ENCODE results near the gene HEG1. TPM values are rescaled to one million over a fixed set of nuclear protein-coding genes. Genes with fewer than 3 reads are reported as not detected.

The HEG1 gene
- total RNA-seq, 2 donors from 2014 or later, result 14.6 to 47.0 TPM

DNA sequence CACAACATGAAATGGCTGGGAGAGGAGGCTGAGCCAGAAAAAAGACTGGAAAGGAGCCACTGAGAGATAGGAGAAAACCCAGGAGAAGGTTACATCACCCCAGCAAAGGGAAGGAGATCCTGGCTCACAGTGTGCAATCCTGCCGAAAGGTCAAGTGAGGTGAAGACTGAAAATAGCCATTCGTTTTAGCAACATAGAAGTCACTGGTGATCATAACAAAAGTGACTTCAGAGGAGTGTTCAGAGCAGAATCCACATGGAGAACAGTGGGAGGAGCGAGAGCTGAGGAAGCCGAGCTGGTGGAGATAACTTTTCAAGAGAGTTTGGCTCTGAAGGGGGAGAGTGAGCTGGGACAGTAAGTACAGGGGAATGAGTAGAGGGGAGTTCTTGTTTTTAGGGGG lies 5.4 kb upstream of the HEG1 start:
- peaks cover 5 to 8% of the 10 kb centered on the region in 2 donors for H3K4me1 Mint-ChIP-seq (ENCODE audit: low read depth in 2 of 2)
- DNase-seq (ENCODE audit: low spot score), result no peak
- no peak overlapping the region for H3K4me3 Mint-ChIP-seq
- no peak overlapping the region for H3K27ac Mint-ChIP-seq
- no peak for ATAC-seq
- H3K9me3 Mint-ChIP-seq, result no peaks in the 10 kb centered on the region
- H3K27me3 Mint-ChIP-seq, result peaks cover 13 to 26% of the 10 kb centered on the region in 2 donors
- H3K36me3 Mint-ChIP-seq, result no peaks in the 10 kb centered on the region

DNA sequence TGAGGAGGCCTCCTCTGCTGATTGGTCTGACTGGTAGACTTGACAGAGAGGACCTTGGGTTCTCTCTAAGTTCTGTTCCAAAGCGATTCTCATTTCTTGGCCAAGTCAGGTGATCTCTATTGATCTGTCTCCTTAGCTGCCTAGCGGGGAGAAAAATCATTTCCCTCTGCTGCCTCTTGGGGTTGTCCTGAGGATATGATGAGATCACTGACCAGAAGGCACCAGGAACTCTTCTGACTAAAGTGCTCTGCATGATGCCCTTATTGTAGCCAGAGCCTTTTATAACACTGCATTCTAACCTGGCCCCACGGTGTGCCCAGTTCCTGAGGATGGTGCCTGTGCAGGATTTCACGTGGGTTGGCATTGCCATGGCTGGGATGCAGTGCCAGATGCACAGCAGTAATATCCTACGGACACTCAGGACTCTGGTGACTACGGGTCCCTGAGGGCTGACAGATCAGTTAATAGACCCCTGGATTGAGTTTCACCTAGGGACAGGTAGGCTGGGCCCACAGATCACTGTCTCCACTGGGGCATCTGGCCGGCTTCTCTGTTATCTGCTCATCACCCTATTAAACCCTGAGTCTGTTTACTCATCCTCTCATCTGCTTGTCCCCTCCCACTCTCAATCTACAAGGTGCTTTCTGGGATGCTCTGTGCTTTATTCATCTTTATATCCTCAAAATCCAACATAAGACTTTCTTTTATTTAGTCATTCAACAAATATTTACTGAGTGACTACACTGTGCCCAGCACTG lies 3.9 kb upstream of the HEG1 start:
- Mint-ChIP-seq H3K36me3 (no peaks in the 10 kb centered on the region), H3K27ac (peak overlapping the region in 1 of 2 donors; percentile 48), H3K4me1 (ENCODE audit: low read depth in 2 of 2) (peaks cover 9 to 12% of the 10 kb centered on the region in 2 donors), H3K9me3 (no peaks in the 10 kb centered on the region), H3K4me3 (no peak overlapping the region), H3K27me3 (peaks cover 13 to 26% of the 10 kb centered on the region in 2 donors)
- ATAC-seq (no peak), DNase-seq (ENCODE audit: low spot score) (no peak)

DNA sequence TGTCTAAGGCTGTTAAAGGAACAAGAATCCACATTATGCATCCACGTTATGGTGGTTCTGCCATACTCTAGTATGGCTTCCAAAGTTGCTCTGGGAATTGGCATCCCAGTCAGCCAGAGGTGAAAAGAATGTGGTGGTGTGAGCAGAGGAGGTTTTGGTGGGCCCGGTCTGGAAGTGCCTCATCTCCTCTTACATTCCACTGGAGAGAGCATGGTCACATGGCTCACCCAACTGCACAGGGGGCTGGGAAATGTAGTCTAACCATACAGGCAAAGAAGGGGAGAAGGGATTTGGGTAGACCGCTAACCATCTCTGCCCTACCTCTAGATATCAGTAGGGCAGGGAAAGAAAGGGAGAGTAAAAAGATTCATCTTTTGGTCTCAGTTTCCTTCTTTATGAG lies 3.2 kb upstream of the HEG1 start:
- peaks cover 16 to 19% of the 10 kb centered on the region in 2 donors for H3K4me1 Mint-ChIP-seq (ENCODE audit: low read depth in 2 of 2)
- no peaks in the 10 kb centered on the region for H3K36me3 Mint-ChIP-seq
- ATAC-seq (no peak), DNase-seq (ENCODE audit: low spot score) (no peak)
- no peak overlapping the region for H3K27ac Mint-ChIP-seq
- no peak overlapping the region for H3K4me3 Mint-ChIP-seq
- no peaks in the 10 kb centered on the region for H3K9me3 Mint-ChIP-seq
- H3K27me3 Mint-ChIP-seq, result peaks cover 13 to 25% of the 10 kb centered on the region in 2 donors

DNA sequence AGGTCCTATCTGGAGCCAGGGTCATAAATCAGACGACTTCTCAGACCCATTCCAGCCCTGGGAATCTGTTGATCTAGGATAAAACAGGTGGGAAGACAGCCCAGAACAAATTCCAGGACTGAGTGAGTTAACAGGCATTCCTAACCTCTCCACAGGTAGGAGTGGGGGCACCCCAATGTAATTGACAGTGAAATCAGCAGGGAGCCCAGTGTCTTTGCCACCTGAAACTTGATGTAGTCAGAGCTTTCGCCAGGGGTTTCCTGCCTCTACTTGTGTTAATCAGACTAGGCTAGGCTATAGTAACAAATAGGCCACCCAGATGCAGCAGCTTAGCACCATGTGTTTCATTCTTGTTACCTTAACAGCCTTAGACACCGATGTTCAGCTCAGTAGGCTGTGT lies 2.7 kb upstream of the HEG1 start:
- DNase-seq (ENCODE audit: low spot score) (no peak), ATAC-seq (no peak)
- Mint-ChIP-seq H3K27ac (no peak overlapping the region), H3K9me3 (no peaks in the 10 kb centered on the region), H3K36me3 (no peaks in the 10 kb centered on the region), H3K4me3 (no peak overlapping the region), H3K4me1 (ENCODE audit: low read depth in 2 of 2) (peaks cover 18 to 24% of the 10 kb centered on the region in 2 donors), H3K27me3 (peaks cover 10 to 21% of the 10 kb centered on the region in 2 donors)

DNA sequence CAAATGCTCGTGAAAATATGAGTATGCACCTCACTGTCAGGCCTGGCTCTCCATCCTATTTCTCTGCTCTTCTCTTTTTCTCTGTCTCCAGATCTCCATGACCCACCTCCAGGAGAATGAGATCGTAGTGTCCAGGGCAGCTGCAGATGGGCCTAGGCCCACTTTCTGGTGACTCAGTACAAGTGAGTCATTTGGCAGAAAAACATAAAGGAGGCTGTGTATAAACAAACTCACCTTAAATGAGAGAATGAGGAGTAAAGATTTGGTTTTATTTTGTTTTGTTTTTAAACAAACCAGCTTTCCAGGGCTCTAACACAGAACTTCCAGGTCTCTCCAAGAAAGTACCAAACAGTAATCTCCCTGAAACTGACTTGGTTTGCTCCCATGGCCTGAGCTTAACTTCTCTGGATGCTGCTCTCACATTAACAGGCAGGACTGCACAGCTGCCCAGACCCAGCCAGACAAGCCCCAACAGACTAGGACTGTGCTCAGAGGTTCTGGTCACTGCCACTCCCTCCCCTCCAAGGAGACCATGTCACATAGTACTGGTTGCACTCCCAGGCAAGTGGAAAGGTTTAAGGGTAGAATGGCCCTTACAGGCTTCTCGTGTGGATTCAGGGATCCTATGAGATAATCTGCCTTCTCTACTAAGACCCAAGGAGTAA lies 1.5 kb upstream of the HEG1 start:
- ATAC-seq, result no peak
- peaks cover 30 to 36% of the 10 kb centered on the region in 2 donors for H3K4me1 Mint-ChIP-seq (ENCODE audit: low read depth in 2 of 2)
- H3K27ac Mint-ChIP-seq, result no peak overlapping the region
- DNase-seq (ENCODE audit: low spot score), result no peak
- H3K27me3 Mint-ChIP-seq, result peaks cover 9 to 18% of the 10 kb centered on the region in 2 donors
- H3K9me3 Mint-ChIP-seq, result no peaks in the 10 kb centered on the region
- H3K4me3 Mint-ChIP-seq, result peak overlapping the region; percentile 24
- no peaks in the 10 kb centered on the region for H3K36me3 Mint-ChIP-seq

- H3K27ac Mint-ChIP-seq, result peak overlapping the region; percentile 66 to 91
- H3K4me1 Mint-ChIP-seq (ENCODE audit: low read depth in 2 of 2), result peaks cover 45% of the 10 kb centered on the region in 2 donors
- peak; percentile 16 to 32 for ATAC-seq
- peak overlapping the region; percentile 98 for H3K4me3 Mint-ChIP-seq
- no peaks in the 10 kb centered on the region for H3K9me3 Mint-ChIP-seq
- no peaks in the 10 kb centered on the region for H3K36me3 Mint-ChIP-seq
- peaks cover 5 to 6% of the 10 kb centered on the region in 2 donors for H3K27me3 Mint-ChIP-seq
- DNase-seq (ENCODE audit: low spot score), result peak; percentile 61
Observed at GRCh38 chr3:125055331-125055912, 375 bp downstream of the HEG1 start.

- DNase-seq (ENCODE audit: low spot score), result peak; percentile 79
- Mint-ChIP-seq H3K36me3 (no peaks in the 10 kb centered on the region), H3K4me1 (ENCODE audit: low read depth in 2 of 2) (peaks cover 49% of the 10 kb centered on the region in 2 donors), H3K9me3 (no peaks in the 10 kb centered on the region), H3K27me3 (no peaks in the 10 kb centered on the region), H3K4me3 (peak overlapping the region; percentile 98), H3K27ac (peak overlapping the region; percentile 66 to 91)
- peak; percentile 62 to 79 for ATAC-seq
Observed at GRCh38 chr3:125054449-125055329, 1.1 kb downstream of the HEG1 start.

GRCh38 chr3:125054062-125054448 lies 1.7 kb downstream of the HEG1 start:
- no peak for ATAC-seq
- Mint-ChIP-seq H3K36me3 (no peaks in the 10 kb centered on the region), H3K27me3 (no peaks in the 10 kb centered on the region), H3K4me3 (peak overlapping the region; percentile 98), H3K9me3 (no peaks in the 10 kb centered on the region), H3K27ac (peak overlapping the region; percentile 66 to 91), H3K4me1 (ENCODE audit: low read depth in 2 of 2) (peaks cover 55% of the 10 kb centered on the region in 2 donors)
- DNase-seq (ENCODE audit: low spot score), result no peak

GRCh38 chr3:125053304-125053699 lies 2.5 kb downstream of the HEG1 start:
- H3K9me3 Mint-ChIP-seq, result no peaks in the 10 kb centered on the region
- peaks cover 60 to 63% of the 10 kb centered on the region in 2 donors for H3K4me1 Mint-ChIP-seq (ENCODE audit: low read depth in 2 of 2)
- H3K27me3 Mint-ChIP-seq, result no peaks in the 10 kb centered on the region
- ATAC-seq (no peak), DNase-seq (ENCODE audit: low spot score) (no peak)
- H3K27ac Mint-ChIP-seq, result peak overlapping the region; percentile 66 to 91
- peak overlapping the region; percentile 98 for H3K4me3 Mint-ChIP-seq
- no peaks in the 10 kb centered on the region for H3K36me3 Mint-ChIP-seq

DNA sequence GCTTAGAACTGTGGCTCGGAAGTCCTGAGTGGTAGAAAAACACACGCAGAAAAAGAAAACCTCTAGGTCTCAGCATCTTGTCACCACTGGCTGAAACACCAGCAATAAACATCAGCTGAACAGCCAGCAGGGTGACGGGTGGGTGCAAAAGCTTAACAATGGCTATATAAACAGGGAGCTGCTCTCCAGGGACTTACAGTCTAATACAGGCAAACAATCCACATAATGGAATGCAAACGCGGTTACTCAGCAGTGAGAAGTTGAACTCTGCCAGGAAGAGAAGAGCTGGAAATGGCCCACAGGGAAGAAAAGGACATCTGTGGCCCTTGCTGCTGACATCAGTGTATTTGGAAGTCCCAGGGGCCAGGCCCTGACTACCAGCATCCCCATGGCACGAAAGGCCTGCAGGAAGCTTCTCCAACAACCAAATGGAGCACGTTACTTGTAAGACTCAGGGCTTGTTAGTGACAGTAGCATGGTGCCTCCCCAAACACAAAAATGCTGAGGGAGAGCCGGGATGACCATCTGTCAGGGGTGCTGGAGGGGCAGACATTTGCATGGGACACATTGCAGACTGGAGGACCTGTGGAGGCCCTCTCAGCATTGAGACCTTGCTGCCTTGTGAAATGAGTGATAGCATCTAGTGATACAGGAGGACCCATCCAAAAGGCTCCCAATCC lies 3.0 kb downstream of the HEG1 start:
- Mint-ChIP-seq H3K27ac (peak overlapping the region; percentile 66 to 91), H3K36me3 (no peaks in the 10 kb centered on the region), H3K4me3 (peak overlapping the region; percentile 98), H3K4me1 (ENCODE audit: low read depth in 2 of 2) (peaks cover 66 to 67% of the 10 kb centered on the region in 2 donors), H3K9me3 (no peaks in the 10 kb centered on the region), H3K27me3 (no peaks in the 10 kb centered on the region)
- ATAC-seq (no peak), DNase-seq (ENCODE audit: low spot score) (no peak)

GRCh38 chr3:125051715-125052581 lies 3.8 kb downstream of the HEG1 start:
- H3K4me1 Mint-ChIP-seq (ENCODE audit: low read depth in 2 of 2), result peaks cover 69 to 70% of the 10 kb centered on the region in 2 donors
- ATAC-seq (peak; percentile 61 to 70), DNase-seq (ENCODE audit: low spot score) (peak; percentile 76)
- peak overlapping the region; percentile 98 for H3K4me3 Mint-ChIP-seq
- peak overlapping the region; percentile 66 to 91 for H3K27ac Mint-ChIP-seq
- H3K27me3 Mint-ChIP-seq, result no peaks in the 10 kb centered on the region
- no peaks in the 10 kb centered on the region for H3K36me3 Mint-ChIP-seq
- H3K9me3 Mint-ChIP-seq, result no peaks in the 10 kb centered on the region

DNA sequence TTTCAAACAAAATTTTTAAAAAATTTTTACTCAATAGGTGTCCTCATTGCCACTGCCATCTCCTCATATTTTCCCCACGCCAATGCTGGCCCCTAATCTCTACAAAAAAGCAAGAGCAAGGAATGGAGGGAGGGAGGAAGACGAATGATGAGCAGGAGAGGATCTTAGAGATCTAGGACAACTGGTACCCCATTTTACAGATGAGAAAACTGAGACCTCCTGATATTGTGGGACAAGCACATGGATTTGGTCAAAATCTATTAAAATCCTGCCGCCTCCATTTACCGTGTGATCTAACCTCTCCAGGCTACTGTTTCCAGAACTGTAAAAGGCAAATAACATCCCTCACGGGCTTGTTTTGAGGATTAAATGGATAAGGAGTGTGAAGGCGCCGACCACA lies 4.6 kb downstream of the HEG1 start:
- no peaks in the 10 kb centered on the region for H3K27me3 Mint-ChIP-seq
- peaks cover 69 to 72% of the 10 kb centered on the region in 2 donors for H3K4me1 Mint-ChIP-seq (ENCODE audit: low read depth in 2 of 2)
- ATAC-seq (no peak), DNase-seq (ENCODE audit: low spot score) (no peak)
- H3K4me3 Mint-ChIP-seq, result peak overlapping the region; percentile 98
- H3K36me3 Mint-ChIP-seq, result no peaks in the 10 kb centered on the region
- H3K9me3 Mint-ChIP-seq, result no peaks in the 10 kb centered on the region
- peak overlapping the region; percentile 66 to 91 for H3K27ac Mint-ChIP-seq
